Hematopoietic multipotent progenitor cell treated with erythropoietin and hydrocortisone succinate and interleukin-3 and kit ligand, for 8 days (in vitro differentiated cells): ENCODE data around the gene C19orf81.

Experiments used
- DNase-seq: peaks from one replicate; pipeline ENCODE4 v3.0.0-alpha.2; 2015

Gene C19orf81

GRCh38 chr19:50659318-50660087, 10.3 kb downstream of the C19orf81 start:
- DNase-seq, result no peak

DNA sequence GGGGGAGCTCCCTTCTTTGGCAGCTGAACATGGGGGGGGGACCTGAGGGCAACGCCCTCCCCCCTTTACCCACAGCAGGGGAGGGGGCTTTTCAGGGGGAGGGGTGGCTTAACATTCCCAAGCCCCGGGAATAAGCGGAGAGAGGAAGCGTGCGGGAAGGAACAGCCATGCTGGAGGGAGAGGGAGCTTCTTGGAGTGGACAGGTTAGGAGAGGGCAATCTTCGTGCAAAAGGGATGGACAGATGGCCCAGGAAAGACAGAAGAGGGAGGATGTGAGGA, 10.8 kb downstream of the C19orf81 start:
- DNase-seq, result no peak

DNA sequence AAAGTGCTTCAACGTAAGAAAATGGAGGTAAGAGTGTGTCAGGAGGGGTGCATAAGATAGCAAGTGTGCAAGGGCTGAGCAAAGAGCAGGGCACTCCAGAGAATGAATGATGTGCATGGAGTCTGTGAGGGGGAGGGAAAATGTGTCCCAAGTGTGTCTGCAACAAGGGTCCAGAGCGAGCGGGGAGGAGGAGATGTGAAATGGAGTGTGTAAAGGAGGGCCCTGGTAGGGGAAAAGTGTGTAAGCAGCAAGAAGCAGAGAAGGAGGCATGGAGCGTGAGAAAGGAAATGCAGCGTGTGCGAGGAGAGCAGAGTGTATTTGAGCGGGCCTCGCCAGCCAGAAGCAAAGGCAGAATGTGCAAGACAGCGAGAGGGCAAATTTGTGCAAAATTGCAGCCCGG, 11.8 kb downstream of the C19orf81 start:
- DNase-seq, result no peak

- DNase-seq, result no peak
Observed at GRCh38 chr19:50661766-50662650, 12.8 kb downstream of the C19orf81 start.

DNA sequence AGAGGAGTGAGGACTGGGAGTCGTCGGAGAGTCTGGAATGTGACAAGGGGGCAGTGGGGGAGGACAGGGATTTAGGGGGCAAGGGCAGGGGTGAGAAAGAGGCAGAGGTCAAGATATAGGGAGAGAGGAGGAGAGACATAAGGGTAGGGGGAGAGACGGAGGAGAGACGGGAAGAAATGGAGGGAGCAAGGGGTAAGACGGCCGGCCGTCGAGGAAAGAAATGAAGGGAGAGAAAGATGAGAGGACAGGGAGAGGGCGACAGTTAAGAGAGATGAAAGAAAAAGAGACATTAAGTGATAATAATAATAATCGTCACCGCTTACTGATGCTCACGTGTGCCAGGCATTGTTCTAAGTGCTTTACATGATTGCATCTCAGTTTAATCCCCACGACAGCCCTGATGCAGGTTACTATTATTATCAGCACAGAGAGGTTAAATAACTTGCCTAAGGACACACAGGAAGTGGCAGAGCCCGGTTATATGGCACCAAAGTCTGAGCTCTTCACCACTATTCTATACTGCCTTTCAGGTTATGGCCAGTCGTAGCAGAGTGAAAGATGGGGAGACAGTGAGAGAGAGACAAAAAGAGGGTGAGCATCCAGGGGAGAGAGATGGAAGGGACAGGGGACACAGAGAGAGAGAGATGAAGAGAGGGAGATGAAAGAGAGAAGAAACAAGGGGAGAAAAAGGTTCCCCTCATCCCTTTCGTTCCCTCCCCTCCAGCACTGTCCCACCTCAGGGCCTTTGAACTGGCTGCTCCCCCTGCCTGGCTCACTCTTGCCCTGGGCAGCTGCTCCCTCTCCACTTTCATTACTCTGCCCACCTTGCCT, 13.6 kb downstream of the C19orf81 start:
- no peak for DNase-seq

- DNase-seq, result peak; percentile 37
Observed at GRCh38 chr19:50663482-50663790, 14.2 kb downstream of the C19orf81 start.

DNA sequence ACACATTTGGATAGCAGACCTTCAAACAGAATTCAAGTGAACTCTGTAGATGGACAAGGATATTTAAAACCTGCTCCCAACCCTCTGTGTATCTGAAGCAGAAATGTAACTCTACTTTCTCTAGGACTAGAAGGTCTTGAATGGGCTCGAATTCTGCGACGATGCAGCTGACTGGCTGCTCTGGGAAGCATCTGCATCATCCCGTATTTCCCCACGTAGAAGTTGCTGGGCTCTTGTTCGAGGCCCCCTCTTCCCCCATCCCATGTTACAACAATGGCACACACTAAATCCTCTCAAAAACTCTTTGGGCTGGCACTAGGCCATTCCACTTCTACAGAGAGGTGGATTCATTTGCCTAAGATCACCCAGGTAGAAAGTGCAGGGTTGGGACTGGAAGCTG, 15.0 kb downstream of the C19orf81 start:
- no peak for DNase-seq

- no peak for DNase-seq
Observed at GRCh38 chr19:50666346-50667176, 17.3 kb downstream of the C19orf81 start.

DNA sequence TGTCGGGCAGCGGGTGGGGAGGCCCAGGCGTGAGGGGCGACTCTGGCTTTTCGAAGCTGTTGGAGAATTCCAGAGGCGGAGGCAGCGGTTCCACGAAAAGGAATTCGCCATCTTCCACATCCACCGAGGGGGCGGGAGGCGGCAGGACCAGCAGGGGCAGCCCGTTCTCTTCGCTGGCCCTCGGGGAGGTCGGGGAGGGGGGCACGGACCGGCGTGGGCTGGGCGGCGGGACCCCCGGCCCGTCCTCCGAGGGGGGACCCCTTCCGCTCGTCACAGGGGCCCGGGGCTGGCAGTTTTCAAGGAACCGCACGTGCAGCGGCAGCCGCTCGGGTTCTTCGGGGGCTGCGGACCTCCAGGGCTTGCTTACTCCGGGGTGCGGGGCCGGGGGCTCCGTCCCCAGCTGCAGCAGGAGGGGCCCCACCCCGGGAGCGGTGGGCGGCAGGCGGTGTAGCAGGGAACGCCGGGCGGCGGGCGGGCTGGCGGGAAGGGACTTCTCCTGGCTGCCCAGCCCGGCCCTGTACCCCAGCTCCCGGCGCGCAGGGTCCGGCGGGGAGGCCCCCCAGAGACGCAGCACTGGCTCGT, 18.0 kb downstream of the C19orf81 start:
- DNase-seq, result no peak

GRCh38 chr19:50667759-50668231, 18.6 kb downstream of the C19orf81 start:
- DNase-seq, result no peak

- no peak for DNase-seq
Observed at GRCh38 chr19:50668416-50668815, 19.2 kb downstream of the C19orf81 start.

- DNase-seq, result no peak
Observed at GRCh38 chr19:50668879-50669278, 19.6 kb downstream of the C19orf81 start.

GRCh38 chr19:50669302-50670101, 20.3 kb downstream of the C19orf81 start:
- peak; percentile 49 for DNase-seq

DNA sequence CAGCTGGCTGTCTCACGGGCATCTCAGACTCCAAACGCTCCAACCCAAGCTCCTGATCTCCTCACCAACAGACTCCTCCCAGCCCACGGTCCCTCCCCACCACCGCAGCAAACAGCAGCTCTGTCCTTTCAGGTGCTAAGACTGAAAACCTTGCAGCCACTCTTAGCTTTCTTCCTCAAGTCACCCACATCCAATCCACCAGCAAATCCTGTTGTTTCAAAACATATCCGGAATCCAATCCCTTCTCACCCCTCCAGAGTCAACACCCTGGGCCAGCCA, 20.8 kb downstream of the C19orf81 start:
- no peak for DNase-seq

DNA sequence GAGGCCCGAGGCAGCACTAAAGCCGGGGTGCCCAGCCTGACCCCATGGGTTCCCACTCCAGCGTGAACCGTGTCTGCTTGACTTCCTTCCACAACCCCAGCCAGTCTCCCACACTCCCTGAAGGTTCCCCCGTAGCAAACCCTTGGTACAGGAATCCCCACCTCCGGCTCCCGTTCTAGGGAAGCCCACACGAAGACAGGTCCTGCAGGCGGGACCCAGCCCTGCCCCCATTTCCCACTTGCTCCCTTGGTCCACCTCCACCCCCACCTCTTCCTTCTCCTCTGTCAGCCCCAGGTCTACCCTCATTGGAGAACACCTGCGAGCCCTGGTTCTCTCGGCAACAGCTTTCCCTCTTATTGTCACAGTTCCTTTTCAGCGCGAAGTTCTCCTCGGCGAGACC, 23.9 kb downstream of the C19orf81 start:
- DNase-seq, result no peak

DNA sequence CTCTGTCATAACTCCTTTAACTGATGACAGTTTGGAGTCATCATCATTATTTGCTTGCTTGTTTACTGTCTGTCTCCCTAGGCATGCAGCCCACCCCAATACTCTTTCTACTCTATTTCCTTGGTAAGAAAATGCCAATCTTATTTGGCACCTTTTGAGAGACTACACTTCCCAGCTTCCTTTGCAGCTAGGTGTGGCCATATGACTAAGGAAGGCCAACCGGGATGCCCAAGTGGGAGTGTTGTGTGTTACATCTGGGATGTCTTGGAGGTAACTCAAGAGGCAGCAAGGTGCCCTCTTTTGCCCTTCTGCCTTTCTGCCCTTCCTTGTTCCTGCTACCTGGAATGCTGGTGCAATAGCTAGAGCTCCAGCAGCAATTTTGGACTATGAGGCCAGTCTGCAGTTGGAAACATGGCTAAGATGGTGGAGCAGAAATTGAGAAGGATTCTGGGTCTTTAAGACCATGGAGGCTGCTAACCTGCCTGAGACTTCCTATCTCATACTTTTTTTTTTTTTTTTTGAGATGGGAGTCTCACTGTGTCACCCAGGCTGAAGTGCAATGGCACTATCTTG, 27.5 kb downstream of the C19orf81 start:
- DNase-seq, result no peak

DNA sequence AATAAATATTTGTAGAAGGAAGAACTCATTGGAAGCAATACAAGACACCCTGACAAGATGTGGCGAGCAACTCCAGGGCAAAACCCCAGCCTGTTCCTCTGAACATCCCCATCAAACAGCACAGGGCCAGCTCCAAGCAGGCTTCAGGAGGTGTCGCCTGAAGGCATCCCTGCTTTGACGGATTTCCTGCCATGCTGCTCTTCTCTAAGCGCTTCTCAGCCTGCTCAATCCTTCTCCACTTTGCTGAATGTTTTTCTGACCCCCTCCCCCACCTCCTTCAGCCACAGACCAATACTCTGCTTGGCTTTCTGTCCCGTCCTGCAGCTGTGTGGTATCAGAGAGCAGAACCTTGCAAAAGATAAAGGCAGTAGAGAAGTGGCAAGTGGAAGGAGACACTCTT, 28.4 kb downstream of the C19orf81 start:
- no peak for DNase-seq

GRCh38 chr19:50678323-50678722, 29.1 kb downstream of the C19orf81 start:
- no peak for DNase-seq

DNA sequence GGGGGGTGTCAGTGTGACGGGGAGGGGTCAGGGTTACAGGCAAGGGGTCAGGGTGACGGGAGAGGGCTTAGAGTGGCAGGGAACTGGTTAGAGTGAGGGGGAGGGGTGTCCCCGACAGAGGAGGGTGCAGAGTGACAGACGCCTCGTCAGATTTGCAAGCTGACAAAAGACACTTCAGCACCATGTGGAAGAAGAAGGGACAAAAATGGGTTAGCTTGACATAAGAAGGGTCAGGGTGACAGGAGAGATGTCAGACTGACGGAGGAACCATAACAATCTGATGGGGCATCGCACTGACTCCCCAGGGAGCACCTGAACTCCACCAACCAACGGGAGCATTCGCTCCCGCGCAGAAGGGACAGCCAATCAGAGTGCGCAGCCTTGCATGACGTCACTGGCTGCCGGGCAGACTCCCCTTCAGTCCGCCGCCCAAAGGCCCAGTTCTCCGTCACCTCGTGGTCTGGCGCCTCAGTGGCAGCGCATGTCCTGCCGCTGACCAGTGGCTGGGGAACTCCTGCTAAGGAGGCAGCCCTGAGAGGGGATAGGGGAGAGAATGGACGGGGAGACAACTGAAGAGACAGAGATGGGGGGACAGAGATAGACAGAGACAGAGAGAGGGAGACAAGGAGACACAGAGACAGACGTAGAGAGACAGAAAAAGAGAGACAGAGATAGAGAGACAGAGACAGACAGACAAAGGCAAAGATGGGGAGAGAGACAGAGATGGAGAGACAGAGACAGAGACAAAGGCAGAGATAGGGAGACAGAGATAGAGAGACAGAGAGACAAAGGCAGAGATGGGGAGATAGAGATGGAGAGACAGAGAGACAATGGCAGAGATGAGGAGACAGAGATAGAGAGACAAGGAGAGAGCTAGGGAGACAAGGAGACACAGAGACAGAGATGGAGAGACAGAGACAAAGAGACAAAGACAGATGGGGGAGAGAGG, 30.2 kb downstream of the C19orf81 start:
- peak; percentile 83 for DNase-seq
